Muscle layer of duodenum (tissue), 2 donors: ENCODE data around the gene EHD1.

ENCODE experiments used
- H3K27ac ChIP-seq: one replicate; pipeline ENCODE4 v1.7.0; 2013; ENCODE audit warnings: mild to moderate bottlenecking, low read length
- H3K27me3 ChIP-seq: one replicate; pipeline ENCODE4 v1.7.0; 2013; ENCODE audit warnings: low read depth, mild to moderate bottlenecking, control low read depth, low read length
- H3K36me3 ChIP-seq, 2 donors: one replicate each; pipeline ENCODE4 v1.7.0; 2013; ENCODE audit warnings: low read length in 2 of 2, control low read depth in 1 of 2, mild to moderate bottlenecking in 1 of 2; ENCODE audit not compliant: insufficient read depth in 2 of 2, control insufficient read depth in 1 of 2
- H3K4me1 ChIP-seq, 2 donors: one replicate each; pipeline ENCODE4 v1.7.0; 2013; ENCODE audit warnings: low read length in 2 of 2, mild to moderate bottlenecking in 2 of 2, control low read depth in 1 of 2, moderate library complexity in 1 of 2; ENCODE audit not compliant: insufficient read depth in 2 of 2, control insufficient read depth in 1 of 2
- H3K4me3 ChIP-seq, 2 donors: one replicate each; pipeline ENCODE4 v1.7.0; 2013; ENCODE audit warnings: low read length in 2 of 2, low read depth in 1 of 2, mild to moderate bottlenecking in 1 of 2
- H3K9me3 ChIP-seq, 2 donors: one replicate each; pipeline ENCODE4 v1.7.0; 2013; ENCODE audit warnings: low read length in 2 of 2, control low read depth in 1 of 2, mild to moderate bottlenecking in 1 of 2; ENCODE audit not compliant: control insufficient read depth in 1 of 2
- donor health status: healthy.

EHD1 gene

GRCh38 chr11:64836448-64837072, 41.9 kb downstream of the EHD1 start:
- H3K4me1 ChIP-seq: no peaks in the 10 kb centered on the region
- no peaks in the 10 kb centered on the region for H3K36me3 ChIP-seq
- H3K27me3 ChIP-seq: no peaks in the 10 kb centered on the region
- H3K4me3 ChIP-seq: no peak overlapping the region
- no peaks in the 10 kb centered on the region for H3K9me3 ChIP-seq
- H3K27ac ChIP-seq: no peak overlapping the region

- no peak overlapping the region for H3K4me3 ChIP-seq
- no peaks in the 10 kb centered on the region for H3K9me3 ChIP-seq
- H3K36me3 ChIP-seq: no peaks in the 10 kb centered on the region
- H3K27ac ChIP-seq: no peak overlapping the region
- H3K4me1 ChIP-seq: no peaks in the 10 kb centered on the region
- no peaks in the 10 kb centered on the region for H3K27me3 ChIP-seq
Observed at GRCh38 chr11:64835616-64836447, 42.6 kb downstream of the EHD1 start.

- no peak overlapping the region for H3K27ac ChIP-seq
- H3K4me3 ChIP-seq: no peak overlapping the region
- H3K36me3 ChIP-seq: no peaks in the 10 kb centered on the region
- no peaks in the 10 kb centered on the region for H3K27me3 ChIP-seq
- no peaks in the 10 kb centered on the region for H3K4me1 ChIP-seq
- no peaks in the 10 kb centered on the region for H3K9me3 ChIP-seq
Observed at GRCh38 chr11:64834723-64835615, 43.5 kb downstream of the EHD1 start.

GRCh38 chr11:64834031-64834722, 44.2 kb downstream of the EHD1 start:
- H3K9me3 ChIP-seq: no peaks in the 10 kb centered on the region
- H3K27me3 ChIP-seq: no peaks in the 10 kb centered on the region
- no peaks in the 10 kb centered on the region for H3K4me1 ChIP-seq
- H3K4me3 ChIP-seq: no peak overlapping the region
- no peak overlapping the region for H3K27ac ChIP-seq
- no peaks in the 10 kb centered on the region for H3K36me3 ChIP-seq

- no peak overlapping the region for H3K4me3 ChIP-seq
- no peak overlapping the region for H3K27ac ChIP-seq
- H3K4me1 ChIP-seq: no peaks in the 10 kb centered on the region
- H3K9me3 ChIP-seq: no peaks in the 10 kb centered on the region
- H3K27me3 ChIP-seq: no peaks in the 10 kb centered on the region
- H3K36me3 ChIP-seq: no peaks in the 10 kb centered on the region
Observed at GRCh38 chr11:64833509-64833908, 44.9 kb downstream of the EHD1 start.

- Histone ChIP-seq H3K27me3 (no peaks in the 10 kb centered on the region), H3K27ac (no peak overlapping the region), H3K36me3 (no peaks in the 10 kb centered on the region), H3K4me3 (no peak overlapping the region), H3K4me1 (no peaks in the 10 kb centered on the region), H3K9me3 (no peaks in the 10 kb centered on the region)
Observed at GRCh38 chr11:64833198-64833502, 45.3 kb downstream of the EHD1 start.

- Histone ChIP-seq H3K4me1 (no peaks in the 10 kb centered on the region), H3K27me3 (no peaks in the 10 kb centered on the region), H3K36me3 (no peaks in the 10 kb centered on the region), H3K27ac (no peak overlapping the region), H3K4me3 (no peak overlapping the region), H3K9me3 (no peaks in the 10 kb centered on the region)
Observed at GRCh38 chr11:64832467-64833197, 45.8 kb downstream of the EHD1 start.

- Histone ChIP-seq H3K9me3 (no peaks in the 10 kb centered on the region), H3K27ac (no peak overlapping the region), H3K4me1 (no peaks in the 10 kb centered on the region), H3K36me3 (no peaks in the 10 kb centered on the region), H3K4me3 (no peak overlapping the region), H3K27me3 (no peaks in the 10 kb centered on the region)
Observed at GRCh38 chr11:64831411-64831891, 47.0 kb downstream of the EHD1 start.

GRCh38 chr11:64829536-64830251, 48.7 kb downstream of the EHD1 start:
- Histone ChIP-seq H3K27ac (no peak overlapping the region), H3K27me3 (no peaks in the 10 kb centered on the region), H3K36me3 (no peaks in the 10 kb centered on the region), H3K4me3 (no peak overlapping the region), H3K9me3 (no peaks in the 10 kb centered on the region), H3K4me1 (no peaks in the 10 kb centered on the region)

GRCh38 chr11:64827451-64827839, 51.0 kb downstream of the EHD1 start:
- H3K27ac ChIP-seq: no peak overlapping the region
- H3K36me3 ChIP-seq: no peaks in the 10 kb centered on the region
- H3K4me3 ChIP-seq: no peak overlapping the region
- no peaks in the 10 kb centered on the region for H3K27me3 ChIP-seq
- no peaks in the 10 kb centered on the region for H3K9me3 ChIP-seq
- H3K4me1 ChIP-seq: no peaks in the 10 kb centered on the region
